HEK293 (cell line): Measurements from ENCODE around the gene ETNK2.

Source experiments
- CTCF ChIA-PET: fragments of 350-600 bp; formaldehyde crosslinking; extraction: SDS; loops from one replicate; lab custom pipeline; 2021; ENCODE audit warnings: antibody characterized with exemption; lab: Yijun Ruan, JAX
- POLR2A ChIA-PET: fragments of 300-600 bp; formaldehyde crosslinking; extraction: SDS; loops from one replicate; lab custom pipeline; 2020; ENCODE audit warnings: antibody characterized with exemption, inconsistent platforms; lab: Yijun Ruan, JAX
- H3K27ac ChIP-seq: fragments of 200-500 bp; sonication (Bioruptor generic); 2 replicates; pipeline ENCODE4 v1.5.1; 2014; ENCODE audit warnings: low read depth, low read length, control low read depth, inconsistent platforms; ENCODE audit errors: extremely low read depth
- H3K36me3 ChIP-seq, 2 experiments: fragments of 200-500 bp in 1 of 2; sonication (Bioruptor generic) in 1 of 2; 1 replicate in 1 of 2; 2 replicates in 1 of 2; pipeline ENCODE4 v1.5.1; 2014 to 2017; ENCODE audit warnings: inconsistent platforms in 2 of 2, low read length in 2 of 2; ENCODE audit not compliant: control insufficient read depth in 2 of 2, insufficient read depth in 1 of 2
- H3K4me1 ChIP-seq: fragments of 200-500 bp; sonication (Bioruptor generic); 2 replicates; pipeline ENCODE4 v1.5.1; 2014; ENCODE audit warnings: mild to moderate bottlenecking, low read length, inconsistent platforms; ENCODE audit not compliant: control insufficient read depth, insufficient read depth
- H3K4me3 ChIP-seq: 2 replicates; pipeline ENCODE4 v1.5.1; 2011; ENCODE audit warnings: low read depth, mild to moderate bottlenecking, control low read depth, low read length, moderate library complexity
- H3K9me3 ChIP-seq: fragments of 200-500 bp; sonication (Bioruptor generic); 2 replicates; pipeline ENCODE4 v1.5.1; 2014; ENCODE audit warnings: low read depth, low read length, inconsistent platforms; ENCODE audit not compliant: control insufficient read depth, insufficient read depth
- EGR2 ChIP-seq: fragments of 450-650 bp; formaldehyde crosslinking; IDR thresholded peaks from 2 replicates; pipeline ENCODE4 v1.5.1; 2016; ENCODE audit warnings: low read depth, missing biosample characterization, missing genetic modification characterization
- SALL2 ChIP-seq: fragments of 450-650 bp; formaldehyde crosslinking; IDR thresholded peaks from 2 replicates; pipeline ENCODE4 v1.5.0; 2017; ENCODE audit warnings: missing biosample characterization, mild to moderate bottlenecking, missing genetic modification characterization, borderline replicate concordance
- WT1 ChIP-seq: fragments of 450-650 bp; formaldehyde crosslinking; IDR thresholded peaks from 2 replicates; pipeline ENCODE4 v1.5.1; 2016; ENCODE audit warnings: missing biosample characterization, missing genetic modification characterization
- ZBTB7A ChIP-seq: fragments of 450-650 bp; formaldehyde crosslinking; IDR thresholded peaks from 2 replicates; pipeline ENCODE4 v1.5.1; 2016; ENCODE audit warnings: low read depth, missing biosample characterization, missing genetic modification characterization
- ZFHX2 ChIP-seq: fragments of 450-650 bp; formaldehyde crosslinking; conservative IDR thresholded peaks from 2 replicates; pipeline ENCODE4 v1.5.1; 2016; ENCODE audit warnings: missing biosample characterization, missing genetic modification characterization
- ZFP69B ChIP-seq: fragments of 450-650 bp; formaldehyde crosslinking; IDR thresholded peaks from 2 replicates; pipeline ENCODE4 v1.5.1; 2016; ENCODE audit warnings: missing biosample characterization, missing genetic modification characterization
- ZNF155 ChIP-seq: fragments of 450-650 bp; formaldehyde crosslinking; IDR thresholded peaks from 2 replicates; pipeline ENCODE4 v1.5.1; 2016; ENCODE audit warnings: missing biosample characterization, missing genetic modification characterization
- ZNF707 ChIP-seq: fragments of 450-650 bp; formaldehyde crosslinking; IDR thresholded peaks from 2 replicates; pipeline ENCODE4 v1.5.1; 2016; ENCODE audit warnings: missing biosample characterization, missing genetic modification characterization
- ZNF776 ChIP-seq: fragments of 450-650 bp; formaldehyde crosslinking; IDR thresholded peaks from 2 replicates; pipeline ENCODE4 v1.5.0; 2017; ENCODE audit warnings: missing biosample characterization, missing genetic modification characterization, borderline replicate concordance
- ZNF792 ChIP-seq: fragments of 450-650 bp; formaldehyde crosslinking; IDR thresholded peaks from 2 replicates; pipeline ENCODE4 v1.5.1; 2016; ENCODE audit warnings: missing biosample characterization, missing genetic modification characterization
- TF ChIP-seq, protein P1 (sequence below): IDR thresholded peaks from 2 replicates; pipeline ENCODE4 v1.6.1; 2011; ENCODE audit warnings: mild to moderate bottlenecking, low read depth, low read length, borderline replicate concordance
- TF ChIP-seq, protein P2 (sequence below): fragments of 450-650 bp; formaldehyde crosslinking; IDR thresholded peaks from 2 replicates; pipeline ENCODE4 v1.5.1; 2016; ENCODE audit warnings: missing biosample characterization, missing genetic modification characterization, borderline replicate concordance
- TF ChIP-seq, protein P3 (sequence below): fragments of 450-650 bp; formaldehyde crosslinking; IDR thresholded peaks from 2 replicates; pipeline ENCODE4; 2016; ENCODE audit warnings: missing biosample characterization, missing genetic modification characterization

Gene ETNK2

DNA sequence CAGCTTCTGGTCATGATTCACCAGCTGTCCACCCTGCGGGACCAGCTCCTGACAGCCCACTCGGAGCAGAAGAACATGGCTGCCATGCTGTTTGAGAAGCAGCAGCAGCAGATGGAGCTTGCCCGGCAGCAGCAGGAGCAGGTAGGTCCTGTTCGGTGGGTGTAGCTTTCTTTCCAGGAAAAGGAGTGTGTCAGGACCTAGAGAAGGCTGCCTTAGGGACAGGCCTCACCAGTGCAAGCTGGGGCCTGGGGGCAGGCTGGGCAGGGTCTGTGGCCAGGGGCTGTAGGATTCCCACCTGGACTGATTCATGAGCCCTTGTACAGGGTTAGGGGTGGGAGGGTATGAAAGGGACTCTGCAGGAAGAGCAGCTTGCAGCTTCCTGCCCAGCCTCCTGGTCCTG lies 35.3 kb downstream of the ETNK2 start (continued):
- TF ChIP-seq, protein P1, sequence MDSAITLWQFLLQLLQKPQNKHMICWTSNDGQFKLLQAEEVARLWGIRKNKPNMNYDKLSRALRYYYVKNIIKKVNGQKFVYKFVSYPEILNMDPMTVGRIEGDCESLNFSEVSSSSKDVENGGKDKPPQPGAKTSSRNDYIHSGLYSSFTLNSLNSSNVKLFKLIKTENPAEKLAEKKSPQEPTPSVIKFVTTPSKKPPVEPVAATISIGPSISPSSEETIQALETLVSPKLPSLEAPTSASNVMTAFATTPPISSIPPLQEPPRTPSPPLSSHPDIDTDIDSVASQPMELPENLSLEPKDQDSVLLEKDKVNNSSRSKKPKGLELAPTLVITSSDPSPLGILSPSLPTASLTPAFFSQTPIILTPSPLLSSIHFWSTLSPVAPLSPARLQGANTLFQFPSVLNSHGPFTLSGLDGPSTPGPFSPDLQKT, result no peak

DNA sequence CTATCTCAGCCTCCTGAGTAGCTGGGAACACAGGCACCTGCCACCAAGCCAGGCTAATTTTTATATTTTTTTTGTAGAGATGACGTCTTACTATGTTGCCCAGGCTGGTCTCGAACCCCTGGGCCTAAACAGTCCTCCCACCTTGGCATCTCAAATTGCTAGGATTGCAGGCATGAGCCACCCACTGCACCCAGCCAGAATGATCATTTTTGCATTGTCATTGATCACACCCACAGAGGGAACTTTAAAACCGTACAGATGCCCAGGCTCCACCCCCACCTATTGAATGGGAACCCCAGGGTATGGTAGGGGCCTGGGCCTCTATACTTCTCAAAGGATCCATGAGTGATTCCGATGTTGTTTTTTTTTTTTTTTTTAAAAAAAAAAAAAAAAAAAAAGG lies 36.7 kb downstream of the ETNK2 start:
- ChIA-PET CTCF (interaction anchor here (1.9 kb wide), 1 partner anchor 13 kb away, joined by 8 read pairs; no protein-coding TSS in a partner anchor), POLR2A (no interaction called here)
- Histone ChIP-seq H3K36me3 (peaks cover 0 to 7% of the 10 kb centered on the region in 2 experiments; a peak in 2 of 3 replicates), H3K27ac (no peak overlapping the region), H3K4me3 (no peak overlapping the region), H3K4me1 (no peaks in the 10 kb centered on the region), H3K9me3 (no peaks in the 10 kb centered on the region)
- peak; percentile 30; the same call in 1 of the 2 replicates for TF ChIP-seq EGR2 (tag by site-specific recombination)
- no peak for TF ChIP-seq ZNF707 (tag by site-specific recombination)
- TF ChIP-seq ZBTB7A (tag by site-specific recombination), result no peak
- TF ChIP-seq WT1 (tag by site-specific recombination), result no peak
- peak; percentile 23 for TF ChIP-seq ZFHX2 (tag by site-specific recombination)
- TF ChIP-seq, protein P2, sequence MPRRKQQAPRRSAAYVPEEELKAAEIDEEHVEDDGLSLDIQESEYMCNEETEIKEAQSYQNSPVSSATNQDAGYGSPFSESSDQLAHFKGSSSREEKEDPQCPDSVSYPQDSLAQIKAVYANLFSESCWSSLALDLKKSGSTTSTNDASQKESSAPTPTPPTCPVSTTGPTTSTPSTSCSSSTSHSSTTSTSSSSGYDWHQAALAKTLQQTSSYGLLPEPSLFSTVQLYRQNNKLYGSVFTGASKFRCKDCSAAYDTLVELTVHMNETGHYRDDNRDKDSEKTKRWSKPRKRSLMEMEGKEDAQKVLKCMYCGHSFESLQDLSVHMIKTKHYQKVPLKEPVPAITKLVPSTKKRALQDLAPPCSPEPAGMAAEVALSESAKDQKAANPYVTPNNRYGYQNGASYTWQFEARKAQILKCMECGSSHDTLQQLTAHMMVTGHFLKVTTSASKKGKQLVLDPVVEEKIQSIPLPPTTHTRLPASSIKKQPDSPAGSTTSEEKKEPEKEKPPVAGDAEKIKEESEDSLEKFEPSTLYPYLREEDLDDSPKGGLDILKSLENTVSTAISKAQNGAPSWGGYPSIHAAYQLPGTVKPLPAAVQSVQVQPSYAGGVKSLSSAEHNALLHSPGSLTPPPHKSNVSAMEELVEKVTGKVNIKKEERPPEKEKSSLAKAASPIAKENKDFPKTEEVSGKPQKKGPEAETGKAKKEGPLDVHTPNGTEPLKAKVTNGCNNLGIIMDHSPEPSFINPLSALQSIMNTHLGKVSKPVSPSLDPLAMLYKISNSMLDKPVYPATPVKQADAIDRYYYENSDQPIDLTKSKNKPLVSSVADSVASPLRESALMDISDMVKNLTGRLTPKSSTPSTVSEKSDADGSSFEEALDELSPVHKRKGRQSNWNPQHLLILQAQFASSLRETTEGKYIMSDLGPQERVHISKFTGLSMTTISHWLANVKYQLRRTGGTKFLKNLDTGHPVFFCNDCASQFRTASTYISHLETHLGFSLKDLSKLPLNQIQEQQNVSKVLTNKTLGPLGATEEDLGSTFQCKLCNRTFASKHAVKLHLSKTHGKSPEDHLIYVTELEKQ (tag by site-specific recombination), result no peak
- no peak for TF ChIP-seq ZNF155 (tag by site-specific recombination)

DNA sequence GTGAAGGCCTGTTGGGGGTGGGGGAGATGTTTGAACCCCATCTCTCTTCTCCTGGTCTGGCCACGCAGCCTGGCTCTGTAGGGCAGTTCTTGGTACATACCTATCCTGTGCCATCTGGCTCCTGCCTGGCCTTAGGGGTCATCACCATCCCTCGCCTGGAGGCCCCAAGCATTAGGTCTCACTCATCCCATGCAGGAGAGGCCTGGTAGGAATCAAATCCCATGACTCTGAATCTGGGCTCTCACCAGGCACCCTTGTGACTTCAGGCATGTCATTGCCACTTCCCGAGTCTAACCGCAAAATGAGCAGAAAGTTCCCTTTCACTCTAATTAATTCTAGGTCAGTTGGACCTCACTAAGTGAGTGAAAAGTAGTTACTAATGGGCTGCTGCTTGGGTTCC lies 37.2 kb downstream of the ETNK2 start:
- POLR2A ChIA-PET, result no interaction called here
- Histone ChIP-seq H3K4me1 (no peaks in the 10 kb centered on the region), H3K9me3 (no peaks in the 10 kb centered on the region), H3K36me3 (peaks cover 0 to 5% of the 10 kb centered on the region in 2 experiments; a peak in 2 of 3 replicates), H3K27ac (no peak overlapping the region), H3K4me3 (no peak overlapping the region)
- no peak for TF ChIP-seq ZFP69B (tag by site-specific recombination)
- no peak for TF ChIP-seq ZNF792 (tag by site-specific recombination)
- TF ChIP-seq, protein P3, sequence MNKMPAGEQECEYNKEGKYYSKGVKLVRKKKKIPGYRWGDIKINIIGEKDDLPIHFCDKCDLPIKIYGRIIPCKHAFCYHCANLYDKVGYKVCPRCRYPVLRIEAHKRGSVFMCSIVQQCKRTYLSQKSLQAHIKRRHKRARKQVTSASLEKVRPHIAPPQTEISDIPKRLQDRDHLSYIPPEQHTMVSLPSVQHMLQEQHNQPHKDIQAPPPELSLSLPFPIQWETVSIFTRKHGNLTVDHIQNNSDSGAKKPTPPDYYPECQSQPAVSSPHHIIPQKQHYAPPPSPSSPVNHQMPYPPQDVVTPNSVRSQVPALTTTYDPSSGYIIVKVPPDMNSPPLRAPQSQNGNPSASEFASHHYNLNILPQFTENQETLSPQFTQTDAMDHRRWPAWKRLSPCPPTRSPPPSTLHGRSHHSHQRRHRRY (tag by site-specific recombination), result no peak
- CTCF ChIA-PET, result interaction anchor here (0.6 to 4.1 kb wide), 2 partner anchors 14 to 299 kb away, joined by 3 to 31 read pairs; no protein-coding TSS in a partner anchor

DNA sequence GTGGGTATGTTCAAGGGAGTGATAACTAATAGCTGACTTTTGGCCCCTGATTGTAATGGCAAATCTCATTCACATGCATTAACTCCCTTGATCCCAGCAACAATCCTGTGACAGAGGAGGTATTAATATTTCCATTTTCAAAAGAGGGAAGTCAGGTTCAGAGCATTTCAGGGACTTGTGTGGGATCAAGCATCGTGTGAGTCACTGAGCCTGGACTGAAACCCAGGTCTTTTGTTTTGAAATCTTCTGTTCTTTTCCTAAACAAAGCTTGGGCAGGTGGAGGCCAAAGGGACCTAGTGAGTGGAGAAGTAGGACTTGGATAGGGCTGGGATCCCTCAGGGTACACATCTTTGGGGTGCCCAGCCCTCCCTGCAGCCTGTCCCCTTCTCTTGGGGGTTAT lies 37.9 kb downstream of the ETNK2 start:
- ChIA-PET CTCF (interaction anchor here (0.9 to 4.1 kb wide), 2 partner anchors 13 to 15 kb away, joined by 4 to 31 read pairs; no protein-coding TSS in a partner anchor), POLR2A (no interaction called here)
- H3K4me1 ChIP-seq, result no peaks in the 10 kb centered on the region
- peaks cover 0 to 5% of the 10 kb centered on the region in 2 experiments; a peak in 2 of 3 replicates for H3K36me3 ChIP-seq
- no peak overlapping the region for H3K4me3 ChIP-seq
- no peak overlapping the region for H3K27ac ChIP-seq
- TF ChIP-seq ZNF776 (tag by site-specific recombination) (no peak), SALL2 (tag by site-specific recombination) (no peak)
- H3K9me3 ChIP-seq, result no peaks in the 10 kb centered on the region
